GM21515 (cell line): ENCODE measurements around the gene HOXA2.

Experiments
- ATAC-seq: cut with Tn5 transposase; IDR thresholded peaks from one replicate; pipeline ENCODE4 v1.9.1; 2021; ENCODE audit not compliant: unreplicated experiment

HOXA2 gene

GRCh38 chr7:27080844-27081436, 21.5 kb downstream of the HOXA2 start:
- ATAC-seq = no peak

DNA sequence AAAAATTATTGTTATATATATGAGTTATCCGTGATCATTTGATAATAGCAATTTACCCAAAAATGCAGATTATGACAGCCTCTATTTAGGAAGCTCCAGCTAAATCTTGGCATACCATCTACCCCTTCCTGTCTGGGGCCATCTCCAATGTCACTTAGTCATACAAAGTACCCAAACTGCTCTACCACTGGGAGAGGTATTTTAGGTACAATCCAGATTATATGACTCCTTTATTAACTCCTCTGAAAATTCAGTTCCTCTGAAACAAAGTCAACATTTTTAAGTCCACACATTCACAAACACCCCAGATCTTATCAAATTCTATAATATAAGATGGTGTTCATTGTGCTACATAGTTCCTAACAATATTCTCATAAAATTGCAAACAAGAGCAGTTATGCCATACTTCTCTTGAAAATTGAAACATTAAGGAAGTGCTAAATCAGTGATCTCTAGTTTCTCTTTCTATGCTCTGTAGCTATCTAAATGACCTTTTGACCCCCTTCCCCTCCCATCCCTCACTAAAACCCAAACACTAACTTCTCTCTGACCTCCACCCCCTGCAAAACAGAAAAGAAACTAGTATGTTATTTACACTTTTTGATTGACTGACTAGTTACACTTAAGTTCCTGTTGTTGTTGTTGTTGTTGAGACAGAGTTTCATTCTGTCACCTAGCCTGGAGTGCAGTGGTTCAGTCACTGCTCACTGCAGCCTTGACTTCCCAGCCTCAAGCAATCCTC, 23.1 kb downstream of the HOXA2 start:
- peak; percentile 63 for ATAC-seq

- ATAC-seq = no peak
These were observed 23.8 kb downstream of the HOXA2 start for GRCh38 chr7:27078616-27079233.

GRCh38 chr7:27073076-27073475, 29.4 kb downstream of the HOXA2 start:
- ATAC-seq = no peak

DNA sequence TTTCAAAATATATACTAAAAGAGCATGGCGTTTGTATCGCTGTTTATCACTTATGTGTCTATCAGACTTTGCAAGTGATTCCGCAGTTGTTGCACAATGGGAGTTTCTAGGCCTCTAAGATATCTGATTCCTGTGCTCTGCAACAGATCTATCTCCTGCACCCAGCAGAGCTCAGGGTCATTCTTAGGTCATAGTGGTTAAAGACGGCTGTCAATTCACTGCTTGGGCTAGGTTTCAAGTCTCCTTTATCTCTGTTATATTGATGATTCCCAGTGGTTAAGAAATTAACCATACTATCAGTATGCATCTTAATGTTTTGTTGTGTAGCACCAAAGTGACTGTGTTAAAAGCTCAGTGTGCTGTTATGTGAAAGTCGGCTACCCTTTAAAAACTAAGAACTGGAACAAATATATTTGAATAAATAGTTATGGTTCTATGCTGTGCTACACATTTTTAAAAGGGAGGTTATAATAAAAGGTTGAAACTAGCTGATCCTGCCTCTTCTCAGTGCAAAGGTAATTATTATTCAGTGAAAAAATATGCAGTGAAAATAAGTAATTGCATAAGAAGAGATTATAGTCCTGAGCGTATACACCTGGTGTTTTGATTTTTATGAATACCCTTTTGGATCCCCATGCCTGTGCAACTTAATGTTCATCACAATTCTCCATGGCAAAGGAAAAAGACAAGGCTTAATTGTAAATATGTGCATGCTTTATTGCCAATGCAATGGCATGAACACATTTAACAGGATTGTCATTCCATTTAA, 30.7 kb downstream of the HOXA2 start:
- no peak for ATAC-seq

DNA sequence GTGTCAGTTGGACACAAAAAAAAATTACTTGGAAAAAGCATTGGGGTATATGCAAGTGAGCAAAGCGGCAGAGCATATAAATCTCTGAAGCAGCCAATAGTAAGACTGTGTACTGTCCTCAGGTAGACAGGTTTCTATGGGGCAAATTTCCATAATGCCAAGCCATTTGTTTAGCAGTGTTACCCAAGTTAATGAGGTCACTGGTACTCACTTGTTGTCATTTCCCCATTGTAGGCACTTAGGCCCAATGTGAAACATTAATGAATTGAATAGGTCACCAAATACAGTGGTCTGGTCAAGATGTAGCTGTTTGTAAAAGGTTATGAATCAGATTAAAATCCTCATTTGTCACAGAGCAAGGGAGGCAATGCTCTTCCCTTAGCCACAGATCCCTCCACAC, 34.2 kb downstream of the HOXA2 start:
- ATAC-seq = no peak

DNA sequence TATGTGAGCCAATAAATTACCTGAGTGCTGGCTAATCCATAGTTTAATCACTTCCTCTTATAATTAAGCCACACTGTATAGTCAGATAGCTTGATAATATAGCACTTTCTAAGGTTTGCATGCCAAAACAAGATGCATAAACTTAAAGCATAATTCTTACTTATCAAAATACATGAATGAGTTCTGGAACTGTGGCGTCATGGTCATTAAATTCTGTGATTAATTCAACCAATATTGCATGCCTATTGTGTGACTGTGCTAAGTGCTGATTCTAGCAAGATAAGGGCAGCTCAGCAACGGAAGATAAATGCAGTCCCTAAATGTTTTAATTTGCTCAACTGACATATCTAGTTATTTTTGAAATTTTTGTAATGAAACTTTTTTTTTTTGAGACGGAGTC, 36.3 kb downstream of the HOXA2 start:
- ATAC-seq = no peak

DNA sequence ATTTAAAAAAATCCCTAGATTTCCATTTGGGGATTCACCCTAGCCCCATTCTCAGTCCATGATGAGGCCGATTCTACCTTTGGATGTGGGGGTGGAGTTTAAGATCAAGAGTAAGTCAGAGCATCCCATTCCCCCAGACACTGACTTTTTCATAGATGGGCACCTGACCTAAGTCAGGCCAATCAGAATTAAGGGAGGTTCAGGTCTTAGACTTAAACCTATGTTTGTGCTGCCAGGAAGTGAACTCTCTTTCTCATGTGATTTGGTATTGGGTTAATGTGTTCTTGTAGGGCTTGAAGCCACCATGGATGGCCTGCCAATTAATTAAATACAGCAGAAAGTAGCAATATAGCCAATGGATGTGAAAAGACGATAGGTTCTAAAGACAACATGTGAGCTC, 36.8 kb downstream of the HOXA2 start:
- ATAC-seq = no peak

GRCh38 chr7:27064661-27065060, 37.8 kb downstream of the HOXA2 start:
- ATAC-seq = no peak

DNA sequence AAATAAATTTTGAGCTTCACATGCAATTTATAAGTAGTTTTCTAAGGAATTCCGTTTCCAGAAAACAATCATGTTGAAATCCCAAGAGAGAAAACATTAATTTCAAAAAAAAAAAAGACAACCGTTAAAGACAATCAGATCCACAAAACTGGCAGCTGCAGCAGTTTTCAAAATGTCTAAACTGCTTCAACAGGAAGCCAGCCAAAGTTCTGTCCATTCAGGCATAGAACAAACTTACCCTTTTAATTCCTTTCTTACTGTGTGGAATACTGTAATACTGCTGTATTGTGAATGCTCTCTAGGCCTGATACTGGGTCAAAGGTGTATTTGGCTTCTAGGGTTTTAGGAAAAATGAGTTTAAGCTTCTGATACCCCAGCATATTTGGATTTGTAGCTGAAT, 38.3 kb downstream of the HOXA2 start:
- ATAC-seq = no peak

DNA sequence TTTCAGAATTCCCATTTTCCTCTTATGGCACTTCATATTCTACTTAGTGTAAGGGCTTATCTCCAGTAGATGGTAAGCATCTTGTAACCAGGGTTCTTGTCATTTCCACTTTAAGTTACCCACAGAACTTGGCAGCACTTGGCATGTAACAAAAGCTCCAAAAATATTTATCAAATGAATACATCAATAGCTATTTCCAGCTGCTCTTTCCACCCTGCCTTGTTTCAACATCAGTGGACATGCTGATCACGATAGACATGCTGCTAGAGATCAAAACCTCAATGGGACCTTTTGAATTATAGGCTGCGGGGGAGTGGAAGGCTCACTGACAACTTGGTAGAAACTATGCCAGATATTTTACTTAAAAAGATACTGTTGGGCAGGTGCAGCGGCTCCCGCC, 39.5 kb downstream of the HOXA2 start:
- no peak for ATAC-seq

GRCh38 chr7:27053153-27053552, 49.3 kb downstream of the HOXA2 start:
- no peak for ATAC-seq

GRCh38 chr7:27051451-27051850, 51.0 kb downstream of the HOXA2 start:
- ATAC-seq = no peak
